PC-9 (cell line): ENCODE measurements around the gene PSMB7.

Experiments
- CTCF ChIP-seq: fragments of 200-600 bp; sonication (generic); conservative IDR thresholded peaks from 2 replicates; pipeline ENCODE4 v1.6.1; 2017; ENCODE audit warnings: mixed run types, antibody characterized with exemption, mild to moderate bottlenecking, moderate library complexity
- EZH2 ChIP-seq: fragments of 200-600 bp; sonication (generic); IDR thresholded peaks from 2 replicates; pipeline ENCODE4 v1.8.0; 2017; ENCODE audit warnings: antibody characterized with exemption, low read depth

DNA sequence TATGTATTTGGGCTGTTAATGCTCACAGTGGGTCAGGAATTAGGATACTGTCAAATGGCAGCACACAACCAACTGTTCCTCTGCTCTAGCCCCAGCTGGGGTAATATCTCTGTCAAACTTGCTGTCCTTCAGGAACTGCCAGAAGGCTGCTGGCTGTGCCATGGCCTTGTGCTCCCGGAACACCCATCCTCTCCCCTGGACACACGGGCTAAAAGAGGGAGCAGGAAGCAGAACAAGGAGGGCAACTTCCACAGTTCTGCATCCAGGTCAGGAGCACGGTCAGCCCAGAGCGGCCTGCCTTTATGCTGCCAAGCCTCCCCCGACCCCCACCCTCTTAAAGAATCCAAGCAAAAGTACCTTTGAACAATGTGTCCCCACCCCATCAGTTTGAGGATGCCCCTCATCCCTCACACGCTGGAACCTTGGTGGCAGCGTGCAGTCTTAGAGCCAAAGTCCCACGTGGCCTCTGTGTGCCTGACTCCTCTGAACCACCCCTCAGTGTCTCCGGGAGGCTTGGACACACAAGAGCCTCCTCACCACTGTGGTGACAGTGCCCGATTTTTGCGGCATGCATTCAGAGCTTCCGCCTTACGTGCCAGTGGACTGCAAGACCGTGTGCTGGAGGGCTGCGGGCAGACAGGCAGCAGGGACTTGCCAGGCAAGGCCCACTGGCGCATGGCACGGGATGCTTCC, 60.8 kb downstream of the PSMB7 start:
- TF ChIP-seq CTCF (no peak), EZH2 (no peak)
